A549 (cell line): Measurements from ENCODE around the gene NEU3. TPM values are rescaled to one million over a fixed set of nuclear protein-coding genes. Genes with fewer than 3 reads are reported as not detected.

Source experiments
- ATAC-seq, 2 experiments: fragments of 200-7000 bp in 1 of 2; fragments of >200 bp in 1 of 2; cut with Nextera tagmentation in 1 of 2; cut with Tn5 transposase in 1 of 2; 3 replicates each; pipeline versions ENCODE4 v1.8.0 to v1.9.1; 2018 to 2020; ENCODE audit warnings: mild to moderate bottlenecking in 1 of 2, moderate library complexity in 1 of 2
- CTCF ChIA-PET: fragments of 300-600 bp; sonication (Branson Sonifier 250); formaldehyde crosslinking; extraction: SDS; loops from one replicate; lab custom pipeline; 2021; ENCODE audit warnings: antibody characterized with exemption, inconsistent platforms; lab: Yijun Ruan, JAX
- POLR2A ChIA-PET: fragments of 350-600 bp; formaldehyde crosslinking; extraction: SDS; loops from one replicate; lab custom pipeline; 2021; ENCODE audit warnings: antibody characterized with exemption, inconsistent platforms; lab: Yijun Ruan, JAX
- DNase-seq, 2 experiments: peaks; one replicate each; pipeline versions ENCODE4 v3.0.0 to v3.0.0-alpha.2; 2011 to 2016; ENCODE audit warnings: low read depth in 1 of 2, low spot score in 1 of 2
- FAIRE-seq: peaks from 2 replicates; lab custom pipeline; 2011; peaks lifted over from hg19 to GRCh38; lab: Jason Lieb, UNC
- H3K27ac ChIP-seq, 2 experiments: fragments of >200 bp; sonication (Bioruptor Twin); formaldehyde crosslinking; 3 replicates each; pipeline ENCODE4 v1.5.1; 2016 to 2017
- H3K4me1 ChIP-seq: fragments of >200 bp; sonication (Bioruptor Twin); formaldehyde crosslinking; 3 replicates; pipeline ENCODE4 v1.6.1; 2016
- H3K4me2 ChIP-seq: fragments of >200 bp; sonication (Bioruptor Twin); formaldehyde crosslinking; 3 replicates; pipeline ENCODE4 v1.6.1; 2016
- H3K4me3 ChIP-seq: fragments of >200 bp; sonication (Bioruptor Twin); formaldehyde crosslinking; 3 replicates; pipeline ENCODE4 v1.5.1; 2016
- H3K9me3 ChIP-seq: fragments of >200 bp; sonication (Bioruptor Twin); formaldehyde crosslinking; 3 replicates; pipeline ENCODE4 v1.6.1; 2016
- CEBPB ChIP-seq, 2 experiments: fragments of >200 bp in 1 of 2; sonication (Bioruptor Twin) in 1 of 2; formaldehyde crosslinking in 1 of 2; IDR thresholded peaks; 2 replicates each; pipeline ENCODE4 v1.6.1; 2012 to 2016
- CHD2 ChIP-seq: fragments of 150-350 bp; IDR thresholded peaks from 2 replicates; pipeline ENCODE4 v1.6.1; 2014; ENCODE audit warnings: low read length; ENCODE audit not compliant: partially characterized antibody
- CTCF ChIP-seq: fragments of >200 bp; sonication (Bioruptor Twin); formaldehyde crosslinking; IDR thresholded peaks from 3 replicates; pipeline ENCODE4 v1.5.1; 2016
- EHF ChIP-seq: fragments of 250-450 bp; sonication (Bioruptor Pico); IDR thresholded peaks from 2 replicates; pipeline ENCODE4 v1.5.0; 2020; ENCODE audit warnings: mild to moderate bottlenecking
- EHMT2 ChIP-seq: fragments of 200-600 bp; sonication (generic); IDR thresholded peaks from 2 replicates; pipeline ENCODE4 v1.6.1; 2016; ENCODE audit warnings: antibody characterized with exemption, low read depth, mild to moderate bottlenecking, moderate library complexity
- ESRRA ChIP-seq: fragments of 150-350 bp; IDR thresholded peaks from 2 replicates; pipeline ENCODE4 v1.6.1; 2014; ENCODE audit warnings: mild to moderate bottlenecking, low read length, borderline replicate concordance
- FOXS1 ChIP-seq: fragments of 250-450 bp; sonication (Bioruptor Pico); IDR thresholded peaks from 2 replicates; pipeline ENCODE4 v1.5.0; 2020; ENCODE audit warnings: mild to moderate bottlenecking, moderate library complexity
- HES2 ChIP-seq: fragments of >200 bp; sonication (Bioruptor Twin); formaldehyde crosslinking; IDR thresholded peaks from 2 replicates; pipeline ENCODE4 v1.6.1; 2016
- HOXB13 ChIP-seq: fragments of 250-450 bp; sonication (Bioruptor Pico); IDR thresholded peaks from 2 replicates; pipeline ENCODE4 v1.5.0; 2020; ENCODE audit warnings: low read depth, mild to moderate bottlenecking, moderate library complexity
- JUN ChIP-seq, 2 experiments: fragments of >200 bp; sonication (Bioruptor Twin); formaldehyde crosslinking; IDR thresholded peaks; 2 replicates in 1 of 2; 3 replicates in 1 of 2; pipeline ENCODE4 v1.6.1; 2016 to 2017
- KDM1A ChIP-seq: fragments of 200-600 bp; sonication (generic); IDR thresholded peaks from 2 replicates; pipeline ENCODE4 v1.6.1; 2016; ENCODE audit warnings: low read depth, mild to moderate bottlenecking
- MAX ChIP-seq: IDR thresholded peaks from 2 replicates; pipeline ENCODE4 v1.6.1; 2012
- MAZ ChIP-seq: fragments of 150-350 bp; IDR thresholded peaks from 2 replicates; pipeline ENCODE4 v1.6.1; 2014; ENCODE audit warnings: antibody characterized with exemption, low read depth, low read length, borderline replicate concordance
- PHF8 ChIP-seq: fragments of 200-600 bp; sonication (generic); IDR thresholded peaks from 2 replicates; pipeline ENCODE4 v1.6.1; 2016; ENCODE audit warnings: low read depth, mild to moderate bottlenecking, antibody characterized with exemption, moderate library complexity, borderline replicate concordance
- POLR2AphosphoS2 ChIP-seq: conservative IDR thresholded peaks from 2 replicates; pipeline ENCODE4 v1.6.1; 2012; ENCODE audit warnings: low read length, improper control_type of control experiment, inconsistent platforms
- RCOR1 ChIP-seq: fragments of 150-350 bp; IDR thresholded peaks from 2 replicates; pipeline ENCODE4 v1.6.1; 2014; ENCODE audit warnings: antibody characterized with exemption, low read length, low read depth
- REST ChIP-seq: fragments of 200-600 bp; sonication (generic); IDR thresholded peaks from 2 replicates; pipeline ENCODE4 v1.6.1; 2016; ENCODE audit warnings: antibody characterized with exemption, mild to moderate bottlenecking, moderate library complexity
- SMC3 ChIP-seq: fragments of >200 bp; sonication (Bioruptor Twin); formaldehyde crosslinking; IDR thresholded peaks from 3 replicates; pipeline ENCODE4 v1.6.1; 2018; ENCODE audit warnings: inconsistent platforms
- TP53 ChIP-seq: fragments of 250-450 bp; sonication (Bioruptor Pico); IDR thresholded peaks from 2 replicates; pipeline ENCODE4 v1.5.0; 2021; ENCODE audit warnings: mild to moderate bottlenecking, moderate library complexity
- USF2 ChIP-seq: fragments of 450-650 bp; IDR thresholded peaks from 2 replicates; pipeline ENCODE4 v1.6.1; 2014; ENCODE audit warnings: antibody characterized with exemption
- ZC3H11A ChIP-seq: fragments of 450-650 bp; IDR thresholded peaks from 2 replicates; pipeline ENCODE4 v1.6.1; 2014; ENCODE audit warnings: antibody characterized with exemption, mild to moderate bottlenecking
- ZFP36 ChIP-seq: fragments of 450-650 bp; IDR thresholded peaks from 2 replicates; pipeline ENCODE4 v1.6.1; 2014; ENCODE audit warnings: borderline replicate concordance; ENCODE audit not compliant: partially characterized antibody
- ZNF302 ChIP-seq: fragments of 250-450 bp; sonication (Bioruptor Pico); IDR thresholded peaks from 2 replicates; pipeline ENCODE4 v1.9.0; 2021; ENCODE audit warnings: inconsistent platforms, mild to moderate bottlenecking, moderate library complexity
- WGBS: methylation state at CpG from one replicate; pipeline ENCODE4 v1.1.6; 2017; ENCODE audit errors: missing lambda C conversion rate; 5-methylcytosine and 5-hydroxymethylcytosine counted together
- polyA plus RNA-seq, 4 experiments: library from polyadenylated mRNA; depleted of rRNA in 3 of 4; stranded (reverse); fragments of >200 nt; fragmentation: RNase III in 1 of 4; extraction: RNeasy Plus Mini Kit Qiagen cat#74134 plus additional on column Dnase treatment in 1 of 4; gene quantifications; 2 replicates in 3 of 4; 3 replicates in 1 of 4; pipeline ENCODE4 v1.2.3, GENCODE V29; 2011 to 2017

NEU3 gene
- polyA plus RNA-seq, 2 of the 4 experiments (the other 2 are of a cell fraction), result 4.0 to 5.5 TPM

- FAIRE-seq, result no peak
- no peak overlapping the region for H3K27ac ChIP-seq
- H3K4me3 ChIP-seq, result no peak overlapping the region
- ATAC-seq, result no peak
- TF ChIP-seq CEBPB (IDR thresholded peaks at IDR 0.05) (no peak), SMC3 (no peak), FOXS1 (CRISPR knock-in tag) (no peak), ESRRA (no peak)
- H3K4me2 ChIP-seq, result no peak overlapping the region
- DNase-seq, result no peak
- 100% methylated on average over 1 of the region's 1 CpG for WGBS
- H3K9me3 ChIP-seq, result no peaks in the 10 kb centered on the region
- ChIA-PET CTCF (interaction anchor here (1.4 kb wide), 1 partner anchor 11 kb away, joined by 7 read pairs; no protein-coding TSS in a partner anchor), POLR2A (interaction anchor here (0.6 kb wide), 1 partner anchor 223 kb away, joined by 3 read pairs; no protein-coding TSS in a partner anchor)
- H3K4me1 ChIP-seq, result no peaks in the 10 kb centered on the region
These were observed 17.8 kb upstream of the NEU3 start for GRCh38 chr11:74970852-74971395.

GRCh38 chr11:74971424-74971823 is 17.3 kb upstream of the NEU3 start:
- ChIA-PET CTCF (interaction anchor here (1.1 to 1.4 kb wide), 2 partner anchors 10 to 11 kb away, joined by 3 to 7 read pairs; no protein-coding TSS in a partner anchor), POLR2A (interaction anchor here (0.6 kb wide), 1 partner anchor 224 kb away, joined by 3 read pairs; no protein-coding TSS in a partner anchor)
- DNase-seq, result no peak
- Histone ChIP-seq H3K9me3 (no peaks in the 10 kb centered on the region), H3K27ac (no peak overlapping the region), H3K4me2 (no peak overlapping the region), H3K4me3 (no peak overlapping the region), H3K4me1 (no peaks in the 10 kb centered on the region)
- WGBS, result 91% methylated on average over 6 of the region's 6 CpGs
- FAIRE-seq, result no peak
- TF ChIP-seq EHF, result no peak
- TF ChIP-seq MAZ, result no peak
- TF ChIP-seq KDM1A, result no peak
- no peak for TF ChIP-seq JUN (IDR thresholded peaks at IDR 0.05)
- TF ChIP-seq POLR2AphosphoS2, result no peak
- no peak for TF ChIP-seq PHF8
- no peak for TF ChIP-seq HES2
- TF ChIP-seq ZC3H11A, result no peak
- TF ChIP-seq ZFP36, result no peak
- TF ChIP-seq ZNF302 (CRISPR knock-in tag), result no peak
- TF ChIP-seq TP53, result no peak
- TF ChIP-seq REST, result no peak
- TF ChIP-seq MAX, result no peak
- no peak for TF ChIP-seq EHMT2
- no peak for TF ChIP-seq RCOR1
- no peak for TF ChIP-seq HOXB13 (CRISPR knock-in tag)
- no peak for TF ChIP-seq CHD2
- no peak for TF ChIP-seq CTCF
- no peak for TF ChIP-seq USF2
- no peak for TF ChIP-seq ESRRA
- no peak for ATAC-seq
